A549 (cell line): ENCODE results near the gene SH3BP5. TPM values are rescaled to one million over a fixed set of nuclear protein-coding genes. Genes with fewer than 3 reads are reported as not detected.

Source experiments
- ATAC-seq, 2 experiments: fragments of 200-7000 bp in 1 of 2; fragments of >200 bp in 1 of 2; cut with Nextera tagmentation in 1 of 2; cut with Tn5 transposase in 1 of 2; 3 replicates each; pipeline versions ENCODE4 v1.8.0 to v1.9.1; 2018 to 2020; ENCODE audit warnings: mild to moderate bottlenecking in 1 of 2, moderate library complexity in 1 of 2
- CTCF ChIA-PET: fragments of 300-600 bp; sonication (Branson Sonifier 250); formaldehyde crosslinking; extraction: SDS; loops from one replicate; lab custom pipeline; 2021; ENCODE audit warnings: antibody characterized with exemption, inconsistent platforms; lab: Yijun Ruan, JAX
- POLR2A ChIA-PET: fragments of 350-600 bp; formaldehyde crosslinking; extraction: SDS; loops from one replicate; lab custom pipeline; 2021; ENCODE audit warnings: antibody characterized with exemption, inconsistent platforms; lab: Yijun Ruan, JAX
- DNase-seq, 2 experiments: peaks; one replicate each; pipeline versions ENCODE4 v3.0.0 to v3.0.0-alpha.2; 2011 to 2016; ENCODE audit warnings: low read depth in 1 of 2, low spot score in 1 of 2
- FAIRE-seq: peaks from 2 replicates; lab custom pipeline; 2011; peaks lifted over from hg19 to GRCh38; lab: Jason Lieb, UNC
- H3K27ac ChIP-seq, 2 experiments: fragments of >200 bp; sonication (Bioruptor Twin); formaldehyde crosslinking; 3 replicates each; pipeline ENCODE4 v1.5.1; 2016 to 2017
- H3K4me1 ChIP-seq: fragments of >200 bp; sonication (Bioruptor Twin); formaldehyde crosslinking; 3 replicates; pipeline ENCODE4 v1.6.1; 2016
- H3K4me2 ChIP-seq: fragments of >200 bp; sonication (Bioruptor Twin); formaldehyde crosslinking; 3 replicates; pipeline ENCODE4 v1.6.1; 2016
- H3K4me3 ChIP-seq: fragments of >200 bp; sonication (Bioruptor Twin); formaldehyde crosslinking; 3 replicates; pipeline ENCODE4 v1.5.1; 2016
- H3K9me3 ChIP-seq: fragments of >200 bp; sonication (Bioruptor Twin); formaldehyde crosslinking; 3 replicates; pipeline ENCODE4 v1.6.1; 2016
- ATOH8 ChIP-seq: fragments of 250-450 bp; sonication (Bioruptor Pico); IDR thresholded peaks from 2 replicates; pipeline ENCODE4 v1.5.0; 2020; ENCODE audit warnings: low read depth, mild to moderate bottlenecking, moderate library complexity
- BCL3 ChIP-seq: fragments of >200 bp; sonication (Bioruptor Twin); formaldehyde crosslinking; IDR thresholded peaks from 3 replicates; pipeline ENCODE4 v1.6.1; 2016
- BHLHE40 ChIP-seq: IDR thresholded peaks from 2 replicates; pipeline ENCODE4 v1.6.1; 2012; ENCODE audit warnings: low read depth, low read length, inconsistent platforms
- CBX2 ChIP-seq: fragments of 200-600 bp; sonication (generic); IDR thresholded peaks from 2 replicates; pipeline ENCODE4 v1.6.1; 2016; ENCODE audit warnings: low read depth, mild to moderate bottlenecking, borderline replicate concordance
- CEBPB ChIP-seq, 2 experiments: fragments of >200 bp in 1 of 2; sonication (Bioruptor Twin) in 1 of 2; formaldehyde crosslinking in 1 of 2; IDR thresholded peaks; 2 replicates each; pipeline ENCODE4 v1.6.1; 2012 to 2016
- CHD4 ChIP-seq: fragments of 200-600 bp; sonication (generic); IDR thresholded peaks from 2 replicates; pipeline ENCODE4 v1.6.1; 2016; ENCODE audit warnings: antibody characterized with exemption, mild to moderate bottlenecking, borderline replicate concordance
- CTCF ChIP-seq: fragments of >200 bp; sonication (Bioruptor Twin); formaldehyde crosslinking; IDR thresholded peaks from 3 replicates; pipeline ENCODE4 v1.5.1; 2016
- ELK1 ChIP-seq: fragments of 150-350 bp; IDR thresholded peaks from 2 replicates; pipeline ENCODE4 v1.6.1; 2014; ENCODE audit warnings: low read depth, mild to moderate bottlenecking, low read length
- FOSB ChIP-seq: fragments of 250-450 bp; sonication (Bioruptor Pico); IDR thresholded peaks from 2 replicates; pipeline ENCODE4 v1.5.0; 2020; ENCODE audit warnings: mild to moderate bottlenecking, moderate library complexity
- FOXS1 ChIP-seq: fragments of 250-450 bp; sonication (Bioruptor Pico); IDR thresholded peaks from 2 replicates; pipeline ENCODE4 v1.5.0; 2020; ENCODE audit warnings: mild to moderate bottlenecking, moderate library complexity
- HOXA7 ChIP-seq: fragments of 250-450 bp; sonication (Bioruptor Pico); IDR thresholded peaks from 2 replicates; pipeline ENCODE4 v1.5.0; 2020; ENCODE audit warnings: mild to moderate bottlenecking, moderate library complexity
- HOXB13 ChIP-seq: fragments of 250-450 bp; sonication (Bioruptor Pico); IDR thresholded peaks from 2 replicates; pipeline ENCODE4 v1.5.0; 2020; ENCODE audit warnings: low read depth, mild to moderate bottlenecking, moderate library complexity
- JUNB ChIP-seq: fragments of >200 bp; sonication (Bioruptor Twin); formaldehyde crosslinking; IDR thresholded peaks from 2 replicates; pipeline ENCODE4 v1.6.1; 2016
- KDM5A ChIP-seq: fragments of 200-600 bp; sonication (generic); IDR thresholded peaks from 2 replicates; pipeline ENCODE4 v1.6.1; 2016; ENCODE audit warnings: antibody characterized with exemption, mild to moderate bottlenecking
- MAFK ChIP-seq: fragments of 450-650 bp; IDR thresholded peaks from 2 replicates; pipeline ENCODE4 v1.6.1; 2014; ENCODE audit not compliant: partially characterized antibody
- MAX ChIP-seq: IDR thresholded peaks from 2 replicates; pipeline ENCODE4 v1.6.1; 2012
- MAZ ChIP-seq: fragments of 150-350 bp; IDR thresholded peaks from 2 replicates; pipeline ENCODE4 v1.6.1; 2014; ENCODE audit warnings: antibody characterized with exemption, low read depth, low read length, borderline replicate concordance
- PHF8 ChIP-seq: fragments of 200-600 bp; sonication (generic); IDR thresholded peaks from 2 replicates; pipeline ENCODE4 v1.6.1; 2016; ENCODE audit warnings: low read depth, mild to moderate bottlenecking, antibody characterized with exemption, moderate library complexity, borderline replicate concordance
- POLR2A ChIP-seq: IDR thresholded peaks from 2 replicates; pipeline ENCODE4 v1.6.1; 2012; ENCODE audit warnings: mild to moderate bottlenecking, low read length
- POLR2AphosphoS2 ChIP-seq: conservative IDR thresholded peaks from 2 replicates; pipeline ENCODE4 v1.6.1; 2012; ENCODE audit warnings: low read length, improper control_type of control experiment, inconsistent platforms
- RFX5 ChIP-seq: fragments of 450-650 bp; IDR thresholded peaks from 2 replicates; pipeline ENCODE4 v1.7.1; 2014; ENCODE audit warnings: antibody characterized with exemption, mild to moderate bottlenecking, moderate library complexity
- SREBF2 ChIP-seq: fragments of 450-650 bp; IDR thresholded peaks from 2 replicates; pipeline ENCODE4 v1.6.1; 2014; ENCODE audit warnings: mild to moderate bottlenecking, moderate library complexity
- ZC3H11A ChIP-seq: fragments of 450-650 bp; IDR thresholded peaks from 2 replicates; pipeline ENCODE4 v1.6.1; 2014; ENCODE audit warnings: antibody characterized with exemption, mild to moderate bottlenecking
- ZFP36 ChIP-seq: fragments of 450-650 bp; IDR thresholded peaks from 2 replicates; pipeline ENCODE4 v1.6.1; 2014; ENCODE audit warnings: borderline replicate concordance; ENCODE audit not compliant: partially characterized antibody
- WGBS: methylation state at CpG from one replicate; pipeline ENCODE4 v1.1.6; 2017; ENCODE audit errors: missing lambda C conversion rate; 5-methylcytosine and 5-hydroxymethylcytosine counted together
- polyA plus RNA-seq, 4 experiments: library from polyadenylated mRNA; depleted of rRNA in 3 of 4; stranded (reverse); fragments of >200 nt; fragmentation: RNase III in 1 of 4; extraction: RNeasy Plus Mini Kit Qiagen cat#74134 plus additional on column Dnase treatment in 1 of 4; gene quantifications; 2 replicates in 3 of 4; 3 replicates in 1 of 4; pipeline ENCODE4 v1.2.3, GENCODE V29; 2011 to 2017
- TF ChIP-seq, protein P1 (sequence below): fragments of 250-450 bp; sonication (Bioruptor Pico); IDR thresholded peaks from 2 replicates; pipeline ENCODE4 v1.5.0; 2021; ENCODE audit warnings: mild to moderate bottlenecking, moderate library complexity, borderline replicate concordance
- TF ChIP-seq, protein P2 (sequence below): IDR thresholded peaks from 2 replicates; pipeline ENCODE4 v1.6.1; 2012

The SH3BP5 gene
- polyA plus RNA-seq, 2 of the 4 experiments (the other 2 are of a cell fraction): 10.9 to 16.0 TPM

DNA sequence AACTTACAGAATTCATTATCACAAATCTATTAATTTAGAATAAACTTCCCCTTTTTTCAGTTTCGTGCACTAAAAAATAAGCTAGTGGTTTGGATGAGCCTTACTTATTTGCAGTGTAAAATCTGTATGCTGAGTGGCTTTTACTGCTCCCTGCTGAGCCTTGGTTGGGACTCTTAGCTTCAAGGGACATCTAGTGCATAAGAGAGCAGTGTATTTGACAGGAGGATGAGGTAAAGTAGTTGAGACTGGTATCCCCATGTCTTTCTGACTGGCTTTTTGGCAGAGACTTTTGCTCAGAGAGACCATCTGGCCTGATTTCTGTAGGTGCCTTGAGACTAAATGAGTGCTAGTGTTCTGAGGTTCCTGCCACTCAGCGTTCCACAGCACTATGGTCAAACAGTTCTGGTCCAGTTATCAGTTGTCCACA, 114.5 kb downstream of the SH3BP5 start:
- Histone ChIP-seq H3K4me2 (no peak overlapping the region), H3K27ac (no peak overlapping the region), H3K4me1 (no peaks in the 10 kb centered on the region), H3K9me3 (no peaks in the 10 kb centered on the region), H3K4me3 (no peak overlapping the region)
- FAIRE-seq (no peak), DNase-seq (no peak), ATAC-seq (no peak)
- 97% methylated on average over 2 of the region's 2 CpGs for WGBS
- POLR2A ChIA-PET: interaction anchor here (0.5 kb wide), 1 partner anchor 12 kb away, joined by 3 read pairs; no protein-coding TSS in a partner anchor
- CTCF ChIA-PET: no interaction called here
- no peak for TF ChIP-seq JUNB
- TF ChIP-seq FOXS1 (CRISPR knock-in tag): no peak
- no peak for TF ChIP-seq HOXA7
- TF ChIP-seq POLR2AphosphoS2: no peak
- no peak for TF ChIP-seq CBX2
- TF ChIP-seq CEBPB (IDR thresholded peaks at IDR 0.05): no peak
- no peak for TF ChIP-seq SREBF2
- no peak for TF ChIP-seq ELK1
- no peak for TF ChIP-seq ATOH8
- TF ChIP-seq KDM5A: no peak
- no peak for TF ChIP-seq BCL3
- no peak for TF ChIP-seq MAZ
- no peak for TF ChIP-seq PHF8
- TF ChIP-seq, protein P1, sequence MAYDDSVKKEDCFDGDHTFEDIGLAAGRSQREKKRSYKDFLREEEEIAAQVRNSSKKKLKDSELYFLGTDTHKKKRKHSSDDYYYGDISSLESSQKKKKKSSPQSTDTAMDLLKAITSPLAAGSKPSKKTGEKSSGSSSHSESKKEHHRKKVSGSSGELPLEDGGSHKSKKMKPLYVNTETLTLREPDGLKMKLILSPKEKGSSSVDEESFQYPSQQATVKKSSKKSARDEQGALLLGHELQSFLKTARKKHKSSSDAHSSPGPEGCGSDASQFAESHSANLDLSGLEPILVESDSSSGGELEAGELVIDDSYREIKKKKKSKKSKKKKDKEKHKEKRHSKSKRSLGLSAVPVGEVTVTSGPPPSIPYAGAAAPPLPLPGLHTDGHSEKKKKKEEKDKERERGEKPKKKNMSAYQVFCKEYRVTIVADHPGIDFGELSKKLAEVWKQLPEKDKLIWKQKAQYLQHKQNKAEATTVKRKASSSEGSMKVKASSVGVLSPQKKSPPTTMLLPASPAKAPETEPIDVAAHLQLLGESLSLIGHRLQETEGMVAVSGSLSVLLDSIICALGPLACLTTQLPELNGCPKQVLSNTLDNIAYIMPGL (CRISPR knock-in tag): no peak
- no peak for TF ChIP-seq POLR2A
- TF ChIP-seq CTCF: no peak

- no peak for FAIRE-seq
- 86% methylated on average over 4 of the region's 4 CpGs for WGBS
- TF ChIP-seq HOXB13 (CRISPR knock-in tag) (no peak), ATOH8 (no peak), FOXS1 (CRISPR knock-in tag) (no peak), JUNB (no peak), MAFK (no peak), FOSB (CRISPR knock-in tag) (no peak), POLR2AphosphoS2 (no peak), MAZ (no peak), RFX5 (no peak), ZC3H11A (no peak), ZFP36 (no peak), CHD4 (no peak), BHLHE40 (no peak), MAX (no peak)
- TF ChIP-seq, protein P2, sequence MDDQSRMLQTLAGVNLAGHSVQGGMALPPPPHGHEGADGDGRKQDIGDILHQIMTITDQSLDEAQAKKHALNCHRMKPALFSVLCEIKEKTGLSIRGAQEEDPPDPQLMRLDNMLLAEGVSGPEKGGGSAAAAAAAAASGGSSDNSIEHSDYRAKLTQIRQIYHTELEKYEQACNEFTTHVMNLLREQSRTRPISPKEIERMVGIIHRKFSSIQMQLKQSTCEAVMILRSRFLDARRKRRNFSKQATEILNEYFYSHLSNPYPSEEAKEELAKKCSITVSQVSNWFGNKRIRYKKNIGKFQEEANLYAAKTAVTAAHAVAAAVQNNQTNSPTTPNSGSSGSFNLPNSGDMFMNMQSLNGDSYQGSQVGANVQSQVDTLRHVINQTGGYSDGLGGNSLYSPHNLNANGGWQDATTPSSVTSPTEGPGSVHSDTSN: no peak
- TF ChIP-seq, protein P1 (CRISPR knock-in tag): no peak
These were observed 115.2 kb downstream of the SH3BP5 start for GRCh38 chr3:15217011-15217671.

More at GRCh38 chr3:15217011-15217671, 115.2 kb downstream of the SH3BP5 start:
- CTCF ChIA-PET: no interaction called here
- Histone ChIP-seq H3K27ac (no peak overlapping the region), H3K9me3 (no peaks in the 10 kb centered on the region), H3K4me2 (no peak overlapping the region), H3K4me3 (no peak overlapping the region), H3K4me1 (no peaks in the 10 kb centered on the region)
- POLR2A ChIA-PET: no interaction called here
- no peak for ATAC-seq
- DNase-seq: no peak
